HCT116 (cell line): ENCODE results near the gene NHERF2. TPM values are rescaled to one million over a fixed set of nuclear protein-coding genes. Genes with fewer than 3 reads are reported as not detected.
A peak's percentile ranks its signal among the peaks of the same experiment; 100 is the strongest.

ENCODE experiments used
- ATAC-seq: fragments of 200-7000 bp; cut with Tn5 transposase; 2 replicates; pipeline ENCODE4 v1.9.1; 2020; ENCODE audit warnings: mild to moderate bottlenecking, moderate library complexity
- BruUV-seq: library from RNA; stranded (reverse); fragments of 400-500 nt; replicated peaks from 2 replicates; lab custom pipeline; 2021; lab: Mats Ljungman, UMichigan
- CTCF ChIA-PET: fragments of 300-600 bp; sonication (Branson Sonifier 250); formaldehyde crosslinking; loops from one replicate; lab custom pipeline; 2021; ENCODE audit warnings: antibody characterized with exemption; lab: Charles Lee
- POLR2A ChIA-PET: fragments of 300-600, 350-600 bp; sonication (Branson Sonifier 250); formaldehyde crosslinking; loops from one replicate; lab custom pipeline; 2021; ENCODE audit warnings: antibody characterized with exemption; lab: Charles Lee
- RAD21 ChIA-PET, 2 experiments: fragments of 300-600 bp; sonication (Branson Sonifier 250); formaldehyde crosslinking; loops; one replicate each; lab custom pipeline; 2023; ENCODE audit warnings: low total read pairs in 2 of 2; ENCODE audit not compliant: uncharacterized antibody in 2 of 2, unreplicated experiment in 2 of 2, low non-redundant PET in 1 of 2; lab: Charles Lee
- DNase-seq: peaks from one replicate; pipeline ENCODE4 v3.0.0-alpha.2; 2010; ENCODE audit warnings: low read depth, low spot score
- H2AFZ ChIP-seq: fragments of 200-600 bp; shearing (Covaris generic), sonication (generic); 2 replicates; pipeline ENCODE4 v1.6.1; 2017; ENCODE audit warnings: low read depth, mixed run types, mixed read lengths, antibody characterized with exemption, low read length; ENCODE audit not compliant: poor library complexity, severe bottlenecking
- H3K27ac ChIP-seq: 2 replicates; pipeline ENCODE4 v1.5.1; 2012; ENCODE audit warnings: low read depth, low read length
- H3K27me3 ChIP-seq: fragments of 200-600 bp; sonication (generic); 2 replicates; pipeline ENCODE4 v1.6.1; 2016; ENCODE audit warnings: mixed run types, low read length, mixed read lengths; ENCODE audit not compliant: insufficient read depth
- H3K36me3 ChIP-seq, 2 experiments: fragments of 200-500 bp in 1 of 2; fragments of 200-600 bp in 1 of 2; sonication (Bioruptor generic) in 1 of 2; sonication (generic) in 1 of 2; 2 replicates each; pipeline versions ENCODE4 v1.5.1 to v1.6.1; 2014 to 2016; ENCODE audit warnings: low read length in 2 of 2, inconsistent platforms in 1 of 2, mixed read lengths in 1 of 2, mixed run types in 1 of 2; ENCODE audit not compliant: insufficient read depth in 2 of 2, control insufficient read depth in 1 of 2
- H3K4me1 ChIP-seq, 2 experiments: fragments of 200-600 bp in 1 of 2; sonication (generic) in 1 of 2; 2 replicates each; pipeline versions ENCODE4 v1.5.1 to v1.6.1; 2012 to 2017; ENCODE audit warnings: low read length in 2 of 2, inconsistent platforms in 1 of 2, mild to moderate bottlenecking in 1 of 2, mixed read lengths in 1 of 2, mixed run types in 1 of 2, moderate library complexity in 1 of 2; ENCODE audit not compliant: insufficient read depth in 2 of 2, control insufficient read depth in 1 of 2
- H3K4me2 ChIP-seq: fragments of 200-600 bp; sonication (generic); 2 replicates; pipeline ENCODE4 v1.6.1; 2017; ENCODE audit warnings: mixed run types, low read length, mixed read lengths
- H3K4me3 ChIP-seq, 2 experiments: fragments of 200-600 bp in 1 of 2; sonication (generic) in 1 of 2; replicated peaks in 1 of 2; 2 replicates each; pipeline ENCODE4 v1.5.1; 2011 to 2016; ENCODE audit warnings: low read length in 2 of 2, control low read depth in 1 of 2, low read depth in 1 of 2, mild to moderate bottlenecking in 1 of 2, mixed read lengths in 1 of 2, mixed run types in 1 of 2
- H3K79me2 ChIP-seq: fragments of 200-600 bp; sonication (generic); 2 replicates; pipeline ENCODE4 v1.6.1; 2017; ENCODE audit warnings: mild to moderate bottlenecking, mixed run types, low read length, moderate library complexity, mixed read lengths; ENCODE audit not compliant: insufficient read depth
- H3K9ac ChIP-seq: fragments of 200-600 bp; sonication (generic); 2 replicates; pipeline ENCODE4 v1.6.1; 2016; ENCODE audit warnings: low read length, mixed read lengths
- H3K9me2 ChIP-seq: fragments of 200-600 bp; sonication (generic), shearing (Covaris generic); 2 replicates; pipeline ENCODE4 v1.6.1; 2017; ENCODE audit warnings: mixed run types, mild to moderate bottlenecking, moderate library complexity; ENCODE audit not compliant: insufficient read depth
- H3K9me3 ChIP-seq, 2 experiments: fragments of 200-500 bp in 1 of 2; fragments of 200-600 bp in 1 of 2; sonication (Bioruptor generic) in 1 of 2; sonication (generic) in 1 of 2; 2 replicates each; pipeline ENCODE4 v1.6.1; 2014 to 2017; ENCODE audit warnings: low read length in 2 of 2, mixed read lengths in 2 of 2, inconsistent platforms in 1 of 2, low read depth in 1 of 2, mild to moderate bottlenecking in 1 of 2, mixed run types in 1 of 2, moderate library complexity in 1 of 2; ENCODE audit not compliant: control insufficient read depth in 1 of 2, insufficient read depth in 1 of 2
- H4K20me1 ChIP-seq: fragments of 200-600 bp; sonication (generic), shearing (Covaris generic); 2 replicates; pipeline ENCODE4 v1.6.1; 2017; ENCODE audit warnings: mixed run types, mild to moderate bottlenecking, moderate library complexity; ENCODE audit not compliant: insufficient read depth
- ATF3 ChIP-seq: IDR thresholded peaks from 2 replicates; pipeline ENCODE4 v1.6.1; 2012
- MAX ChIP-seq: IDR thresholded peaks from 2 replicates; pipeline ENCODE4 v1.6.1; 2012
- POLR2AphosphoS5 ChIP-seq: IDR thresholded peaks from 2 replicates; pipeline ENCODE4 v1.6.1; 2011; ENCODE audit warnings: mild to moderate bottlenecking, low read depth, low read length, moderate library complexity
- RAD21 ChIP-seq: IDR thresholded peaks from 2 replicates; pipeline ENCODE4 v1.6.1; 2012; ENCODE audit warnings: low read depth, mild to moderate bottlenecking
- SP1 ChIP-seq: IDR thresholded peaks from 2 replicates; pipeline ENCODE4 v1.6.1; 2012; ENCODE audit warnings: low read depth
- TCF7L2 ChIP-seq: IDR thresholded peaks from 2 replicates; pipeline ENCODE4 v1.7.0; 2011; ENCODE audit warnings: borderline replicate concordance, inconsistent platforms; ENCODE audit not compliant: insufficient read depth, insufficient read length; ENCODE audit errors: extremely low read depth
- YY1 ChIP-seq: IDR thresholded peaks from 2 replicates; pipeline ENCODE4 v1.6.1; 2011; ENCODE audit warnings: low read length, low read depth, moderate library complexity, mild to moderate bottlenecking; ENCODE audit not compliant: insufficient replicate concordance; ENCODE audit errors: extremely low read depth
- ZFX ChIP-seq: fragments of 450-650 bp; IDR thresholded peaks from 2 replicates; pipeline ENCODE4 v1.6.1; 2017
- intact Hi-C: fragments of 100-400 bp; cut with micrococcal nuclease; formaldehyde crosslinking; loops from 2 replicates; pipeline ENCODE4 v1.10.0; 2022
- total RNA-seq: library from RNA; stranded (reverse); gene quantifications from one replicate; pipeline ENCODE4 v1.2.1, GENCODE V29; 2021; ENCODE audit not compliant: unreplicated experiment

The NHERF2 gene
- total RNA-seq, 1 experiment from 2014 or later = 58.4 TPM

- no TSS peak for BruUV-seq
- no peak for DNase-seq
- POLR2A ChIA-PET = no interaction called here
- Histone ChIP-seq H3K4me2 (no peak overlapping the region), H3K9me3 (no peaks in the 10 kb centered on the region), H3K4me1 (peaks cover 18 to 35% of the 10 kb centered on the region in 2 experiments), H4K20me1 (peaks cover 5% of the 10 kb centered on the region; the same call in 1 of the 2 replicates), H3K36me3 (no peaks in the 10 kb centered on the region), H3K4me3 (no peak overlapping the region), H3K27ac (no peak overlapping the region), H3K9me2 (no peaks in the 10 kb centered on the region), H3K27me3 (no peaks in the 10 kb centered on the region), H2AFZ (no peak overlapping the region), H3K79me2 (peaks cover 19% of the 10 kb centered on the region), H3K9ac (no peak overlapping the region)
- ATAC-seq = no peak
- RAD21 ChIA-PET = no interaction called here
- intact Hi-C loops = no loop called here
- CTCF ChIA-PET = interaction anchor here (1.2 to 1.3 kb wide), 2 partner anchors 9 to 10 kb away, joined by 4 to 5 read pairs; no protein-coding TSS in a partner anchor
- TF ChIP-seq ATF3 = no peak
- no peak for TF ChIP-seq POLR2AphosphoS5
- no peak for TF ChIP-seq YY1
- TF ChIP-seq RAD21 = no peak
- TF ChIP-seq MAX = no peak
- TF ChIP-seq, all 23 proteins: peak for 0
These were observed 13.2 kb upstream of the NHERF2 start for GRCh38 chr16:2013527-2013926.

GRCh38 chr16:2015117-2015946, 11.4 kb upstream of the NHERF2 start:
- CTCF ChIA-PET = interaction anchor here (0.7 to 1.3 kb wide), 4 partner anchors 11 to 220 kb away, joined by 3 read pairs; partner anchors contain the start of gene SYNGR3
- Histone ChIP-seq H3K79me2 (peaks cover 7% of the 10 kb centered on the region), H3K36me3 (no peaks in the 10 kb centered on the region), H3K27ac (peak overlapping the region; percentile 55), H3K4me1 (peaks cover 24 to 41% of the 10 kb centered on the region in 2 experiments), H3K4me2 (peak overlapping the region; percentile 64), H3K9ac (peak overlapping the region; percentile 53), H2AFZ (no peak overlapping the region), H3K9me2 (no peaks in the 10 kb centered on the region), H3K4me3 (peak overlapping the region in 1 of 2 experiments; percentile 39; a peak in 2 of 4 replicates), H3K9me3 (no peaks in the 10 kb centered on the region), H4K20me1 (no peaks in the 10 kb centered on the region), H3K27me3 (no peaks in the 10 kb centered on the region)
- TF ChIP-seq SP1 (no peak), ZFX (peak; percentile 18; the same call in 1 of the 2 replicates), TCF7L2 (no peak)
- ATAC-seq (peak; percentile 55), DNase-seq (peak; percentile 68)
- POLR2A ChIA-PET = interaction anchor here (1.0 kb wide), 2 partner anchors 11 to 140 kb away, joined by 3 to 5 read pairs; partner anchors contain the start of gene TRAF7
- RAD21 ChIA-PET = no interaction called here
- intact Hi-C loops = no loop called here
- BruUV-seq = no TSS peak
